ENCODE results near the gene PLA2G15. TPM values are rescaled to one million over a fixed set of nuclear protein-coding genes. Genes with fewer than 3 reads are reported as not detected.

The PLA2G15 gene
- total RNA-seq, 4 donors from 2014 or later, result 24.0 to 42.9 (median 31.1) TPM

- no peak for TF ChIP-seq CTCF (IDR thresholded peaks at IDR 0.05)
- DNase-seq (ENCODE audit: low spot score) (no peak), ATAC-seq (ENCODE audit: low FRiP score) (no peak)
These were observed 6.7 kb downstream of the PLA2G15 start for GRCh38 chr16:68251832-68252231.

GRCh38 chr16:68252383-68252782, 7.2 kb downstream of the PLA2G15 start:
- no peak for TF ChIP-seq CTCF (IDR thresholded peaks at IDR 0.05)
- DNase-seq (ENCODE audit: low spot score) (no peak), ATAC-seq (ENCODE audit: low FRiP score) (no peak)

GRCh38 chr16:68253721-68254120, 8.5 kb downstream of the PLA2G15 start:
- no peak for DNase-seq (ENCODE audit: low spot score)
- no peak for TF ChIP-seq CTCF (IDR thresholded peaks at IDR 0.05)
- no peak for ATAC-seq (ENCODE audit: low FRiP score)

GRCh38 chr16:68255712-68256111, 10.5 kb downstream of the PLA2G15 start:
- TF ChIP-seq CTCF (IDR thresholded peaks at IDR 0.05), result no peak
- ATAC-seq (ENCODE audit: low FRiP score) (no peak), DNase-seq (ENCODE audit: low spot score) (no peak)

GRCh38 chr16:68257251-68257905, 12.2 kb downstream of the PLA2G15 start:
- no peak for TF ChIP-seq CTCF (IDR thresholded peaks at IDR 0.05)
- ATAC-seq (ENCODE audit: low FRiP score) (no peak), DNase-seq (ENCODE audit: low spot score) (no peak)

GRCh38 chr16:68257906-68258800, 13.0 kb downstream of the PLA2G15 start:
- TF ChIP-seq CTCF (IDR thresholded peaks at IDR 0.05), result no peak
- DNase-seq (ENCODE audit: low spot score) (no peak), ATAC-seq (ENCODE audit: low FRiP score) (peak; percentile 49)

Measured in omental fat pad (tissue), 4 donors.